Type B pancreatic cell (in vitro differentiated cells): ENCODE results near the gene LRRC71. TPM values are rescaled to one million over a fixed set of nuclear protein-coding genes. Genes with fewer than 3 reads are reported as not detected.

Experiments used
- DNase-seq: peaks from one replicate; pipeline ENCODE4 v3.0.0; 2021; ENCODE audit warnings: mixed read lengths; ENCODE audit not compliant: unreplicated experiment; ENCODE audit errors: extremely low spot score
- H3K27ac Mint-ChIP-seq: 2 replicates; pipeline ENCODE4 v1.8.0; 2021; ENCODE audit warnings: mild to moderate bottlenecking, mixed read lengths
- H3K27me3 Mint-ChIP-seq: 2 replicates; pipeline ENCODE4 v1.8.0; 2021; ENCODE audit warnings: mixed read lengths
- H3K36me3 Mint-ChIP-seq: 2 replicates; pipeline ENCODE4 v1.8.0; 2021; ENCODE audit warnings: mixed read lengths
- H3K4me1 Mint-ChIP-seq: one replicate; pipeline ENCODE4 v1.8.0; 2021; ENCODE audit warnings: mixed read lengths; ENCODE audit not compliant: unreplicated experiment
- H3K4me3 Mint-ChIP-seq: 2 replicates; pipeline ENCODE4 v1.8.0; 2021; ENCODE audit warnings: mild to moderate bottlenecking, mixed read lengths
- H3K9me3 Mint-ChIP-seq: 2 replicates; pipeline ENCODE4 v1.8.0; 2021; ENCODE audit warnings: mixed read lengths
- total RNA-seq: library from RNA; stranded (reverse); gene quantifications from 2 replicates; pipeline ENCODE4 v1.2.1, GENCODE V29; 2021; ENCODE audit warnings: low replicate concordance
- TF ChIP-seq, protein P1 (sequence below): fragments of 200-600 bp; sonication (generic); conservative IDR thresholded peaks from 2 replicates; pipeline ENCODE4 v1.5.0; 2021; ENCODE audit warnings: antibody characterized with exemption, mild to moderate bottlenecking

The LRRC71 gene
- total RNA-seq, 1 donor from 2014 or later, result 0.58 TPM

DNA sequence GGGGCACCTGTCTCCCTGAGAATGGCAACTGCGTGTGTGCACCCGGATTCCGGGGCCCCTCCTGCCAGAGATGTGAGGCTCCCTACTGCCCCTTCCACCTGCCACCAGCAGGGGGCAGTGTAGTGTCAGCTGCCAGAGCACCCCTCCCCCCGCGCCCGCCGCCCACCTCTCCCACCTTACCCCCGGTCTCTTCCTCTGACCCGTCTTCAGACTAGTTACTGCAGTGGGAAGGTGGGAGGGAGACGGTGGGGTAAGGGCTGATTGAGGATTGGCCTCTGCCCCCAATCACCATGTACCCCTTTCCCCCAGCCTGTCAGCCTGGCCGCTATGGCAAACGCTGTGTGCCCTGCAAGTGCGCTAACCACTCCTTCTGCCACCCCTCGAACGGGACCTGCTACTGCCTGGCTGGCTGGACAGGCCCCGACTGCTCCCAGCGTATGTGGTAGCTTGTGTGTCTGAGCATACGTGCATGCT lies 10.1 kb upstream of the LRRC71 start:
- Mint-ChIP-seq H3K4me3 (no peak overlapping the region), H3K4me1 (peaks cover 9% of the 10 kb centered on the region), H3K27me3 (peaks cover 34% of the 10 kb centered on the region), H3K36me3 (no peaks in the 10 kb centered on the region), H3K9me3 (no peaks in the 10 kb centered on the region), H3K27ac (no peak overlapping the region)
- TF ChIP-seq, protein P1, sequence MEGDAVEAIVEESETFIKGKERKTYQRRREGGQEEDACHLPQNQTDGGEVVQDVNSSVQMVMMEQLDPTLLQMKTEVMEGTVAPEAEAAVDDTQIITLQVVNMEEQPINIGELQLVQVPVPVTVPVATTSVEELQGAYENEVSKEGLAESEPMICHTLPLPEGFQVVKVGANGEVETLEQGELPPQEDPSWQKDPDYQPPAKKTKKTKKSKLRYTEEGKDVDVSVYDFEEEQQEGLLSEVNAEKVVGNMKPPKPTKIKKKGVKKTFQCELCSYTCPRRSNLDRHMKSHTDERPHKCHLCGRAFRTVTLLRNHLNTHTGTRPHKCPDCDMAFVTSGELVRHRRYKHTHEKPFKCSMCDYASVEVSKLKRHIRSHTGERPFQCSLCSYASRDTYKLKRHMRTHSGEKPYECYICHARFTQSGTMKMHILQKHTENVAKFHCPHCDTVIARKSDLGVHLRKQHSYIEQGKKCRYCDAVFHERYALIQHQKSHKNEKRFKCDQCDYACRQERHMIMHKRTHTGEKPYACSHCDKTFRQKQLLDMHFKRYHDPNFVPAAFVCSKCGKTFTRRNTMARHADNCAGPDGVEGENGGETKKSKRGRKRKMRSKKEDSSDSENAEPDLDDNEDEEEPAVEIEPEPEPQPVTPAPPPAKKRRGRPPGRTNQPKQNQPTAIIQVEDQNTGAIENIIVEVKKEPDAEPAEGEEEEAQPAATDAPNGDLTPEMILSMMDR, result peak; percentile 91
- no peak for DNase-seq

DNA sequence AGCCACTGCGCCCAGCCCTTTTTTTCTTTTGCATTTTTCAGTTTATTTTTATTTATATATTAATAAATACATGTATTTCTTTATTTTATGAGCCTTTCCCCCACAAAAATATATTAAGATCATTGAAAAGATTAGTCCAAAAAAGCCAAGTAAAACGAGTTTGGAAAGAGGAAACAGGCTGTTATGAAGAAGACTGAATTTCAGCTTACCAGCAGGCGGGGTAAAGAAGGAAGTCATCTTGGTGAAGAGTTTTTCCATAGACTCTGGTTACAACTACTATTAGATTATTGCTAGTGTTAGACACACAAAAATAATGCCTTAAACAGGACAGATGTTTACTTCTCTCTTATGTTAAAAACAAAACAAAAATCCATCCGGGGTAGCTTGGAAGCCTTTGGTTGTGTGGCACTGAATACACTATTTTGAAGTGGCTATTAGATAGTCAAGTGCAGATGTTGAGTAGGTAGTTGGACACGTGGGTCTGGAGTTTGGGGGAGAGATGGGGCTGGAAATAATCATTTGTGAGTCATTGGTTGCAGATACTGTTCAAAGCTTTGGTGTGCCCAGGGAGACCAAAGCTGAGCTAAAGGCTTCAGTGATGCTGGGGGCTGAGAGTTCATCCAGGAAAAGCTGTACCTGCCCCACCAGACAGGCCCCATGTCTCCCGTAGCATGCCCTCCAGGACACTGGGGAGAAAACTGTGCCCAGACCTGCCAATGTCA lies 8.7 kb upstream of the LRRC71 start:
- no peak for DNase-seq
- Mint-ChIP-seq H3K4me1 (peaks cover 9% of the 10 kb centered on the region), H3K36me3 (peaks cover 3% of the 10 kb centered on the region), H3K27ac (no peak overlapping the region), H3K9me3 (no peaks in the 10 kb centered on the region), H3K4me3 (no peak overlapping the region), H3K27me3 (peaks cover 32% of the 10 kb centered on the region)
- TF ChIP-seq, protein P1, result no peak

DNA sequence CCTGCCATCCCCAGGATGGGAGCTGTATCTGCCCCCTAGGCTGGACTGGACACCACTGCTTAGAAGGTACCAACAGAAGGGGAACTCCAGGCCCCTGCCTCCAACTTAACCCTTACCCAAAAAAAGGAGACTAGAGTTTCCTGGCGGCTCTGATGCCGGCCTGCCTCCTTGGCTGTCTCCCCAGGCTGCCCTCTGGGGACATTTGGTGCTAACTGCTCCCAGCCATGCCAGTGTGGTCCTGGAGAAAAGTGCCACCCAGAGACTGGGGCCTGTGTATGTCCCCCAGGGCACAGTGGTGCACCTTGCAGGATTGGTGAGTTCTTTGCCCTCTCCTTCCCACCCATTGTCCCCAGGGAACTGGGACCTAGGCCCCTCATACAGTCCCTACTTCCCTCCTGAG lies 8.1 kb upstream of the LRRC71 start:
- Mint-ChIP-seq H3K9me3 (no peaks in the 10 kb centered on the region), H3K36me3 (peaks cover 3% of the 10 kb centered on the region), H3K27me3 (peaks cover 28% of the 10 kb centered on the region), H3K27ac (no peak overlapping the region), H3K4me1 (peaks cover 5% of the 10 kb centered on the region), H3K4me3 (no peak overlapping the region)
- DNase-seq, result no peak
- TF ChIP-seq, protein P1, result no peak

DNA sequence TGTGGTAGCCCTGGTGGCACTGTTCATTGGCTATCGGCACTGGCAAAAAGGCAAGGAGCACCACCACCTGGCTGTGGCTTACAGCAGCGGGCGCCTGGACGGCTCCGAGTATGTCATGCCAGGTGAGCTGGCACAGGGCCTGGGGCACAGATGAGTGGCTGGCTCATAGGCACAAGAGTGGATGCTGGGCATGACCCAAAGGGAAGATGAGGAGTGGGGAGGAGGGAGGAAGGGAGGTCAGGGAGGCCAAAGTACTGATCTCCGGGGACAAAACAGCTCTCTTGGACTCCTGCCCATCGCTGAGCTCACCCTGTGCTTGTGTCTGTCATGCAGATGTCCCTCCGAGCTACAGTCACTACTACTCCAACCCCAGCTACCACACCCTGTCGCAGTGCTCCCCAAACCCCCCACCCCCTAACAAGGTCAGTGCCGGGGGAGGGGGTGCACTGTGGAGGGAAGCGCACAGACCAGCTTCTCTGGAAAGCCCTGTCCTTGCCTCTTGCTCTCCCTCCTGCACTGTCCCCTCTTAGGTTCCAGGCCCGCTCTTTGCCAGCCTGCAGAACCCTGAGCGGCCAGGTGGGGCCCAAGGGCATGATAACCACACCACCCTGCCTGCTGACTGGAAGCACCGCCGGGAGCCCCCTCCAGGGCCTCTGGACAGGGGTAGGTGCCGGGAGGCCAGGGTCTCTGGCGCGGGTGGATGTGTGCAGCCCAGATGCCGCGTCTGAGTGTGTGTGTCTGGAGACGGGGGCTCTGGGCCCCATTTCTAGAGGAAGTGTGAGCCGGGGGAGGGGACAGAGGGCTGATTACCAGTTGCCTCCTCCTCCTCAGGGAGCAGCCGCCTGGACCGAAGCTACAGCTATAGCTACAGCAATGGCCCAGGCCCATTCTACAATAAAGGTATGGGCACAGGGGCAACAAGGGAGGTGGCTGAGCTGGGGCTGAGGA lies 7.3 kb upstream of the LRRC71 start:
- Mint-ChIP-seq H3K27ac (no peak overlapping the region), H3K9me3 (no peaks in the 10 kb centered on the region), H3K4me3 (no peak overlapping the region), H3K36me3 (peaks cover 3% of the 10 kb centered on the region), H3K4me1 (peaks cover 5% of the 10 kb centered on the region), H3K27me3 (peaks cover 31% of the 10 kb centered on the region)
- no peak for DNase-seq
- TF ChIP-seq, protein P1, result peak; percentile 27

DNA sequence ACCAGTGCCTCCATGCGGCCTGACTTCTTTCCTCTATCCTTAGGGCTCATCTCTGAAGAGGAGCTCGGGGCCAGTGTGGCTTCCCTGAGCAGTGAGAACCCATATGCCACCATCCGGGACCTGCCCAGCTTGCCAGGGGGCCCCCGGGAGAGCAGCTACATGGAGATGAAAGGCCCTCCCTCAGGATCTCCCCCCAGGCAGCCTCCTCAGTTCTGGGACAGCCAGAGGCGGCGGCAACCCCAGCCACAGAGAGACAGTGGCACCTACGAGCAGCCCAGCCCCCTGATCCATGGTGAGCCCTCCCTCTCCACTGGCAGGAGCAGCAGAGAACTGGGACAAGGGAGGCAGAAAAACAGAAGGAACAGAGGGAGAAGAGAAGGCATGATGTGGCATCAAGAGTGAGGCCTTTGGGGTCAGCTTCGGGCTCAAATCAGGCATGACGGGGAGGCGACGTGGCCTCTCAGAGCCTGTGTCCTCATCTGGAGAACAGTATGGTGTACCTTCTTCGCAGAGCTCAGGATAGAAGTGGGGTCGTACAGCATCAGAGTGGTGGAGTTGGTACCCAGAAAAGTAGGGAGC lies 6.5 kb upstream of the LRRC71 start:
- no peak overlapping the region for H3K4me3 Mint-ChIP-seq
- H3K4me1 Mint-ChIP-seq, result peaks cover 5% of the 10 kb centered on the region

More for the DNA sequence above, 6.5 kb upstream of the LRRC71 start:
- Mint-ChIP-seq H3K36me3 (peaks cover 8% of the 10 kb centered on the region), H3K27ac (no peak overlapping the region), H3K27me3 (peaks cover 33% of the 10 kb centered on the region), H3K9me3 (no peaks in the 10 kb centered on the region)
- no peak for DNase-seq
- TF ChIP-seq, protein P1, result no peak
